Measurements from ENCODE around the gene RFX8. TPM values are rescaled to one million over a fixed set of nuclear protein-coding genes. Genes with fewer than 3 reads are reported as not detected.

RFX8 gene
- total RNA-seq, 4 donors from 2014 or later = 0.52 to 0.84 TPM; not detected in 2

DNA sequence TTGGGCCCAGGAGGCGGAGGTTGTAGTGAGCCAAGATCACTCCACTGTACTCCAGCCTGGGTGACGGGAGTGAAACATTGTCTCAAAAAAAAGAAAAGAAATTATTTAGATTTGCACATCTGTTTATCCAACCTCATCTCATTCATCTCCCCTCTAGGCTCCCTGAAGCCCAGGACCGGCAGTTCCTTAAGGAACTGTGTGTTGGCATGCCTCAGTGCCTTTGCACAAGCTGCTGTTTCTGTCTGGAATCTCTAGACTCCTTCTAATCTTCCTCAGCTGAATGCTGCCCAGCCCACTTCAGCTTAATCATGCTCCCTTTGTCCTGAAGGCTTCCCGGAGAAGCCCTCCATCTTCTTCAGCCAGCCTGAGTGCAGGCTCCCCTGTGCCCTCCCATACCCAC lies 10.9 kb upstream of the RFX8 start:
- WGBS, 2 donors = 85 to 90% methylated on average over 4 of the region's 4 CpGs
- no peak for DNase-seq (ENCODE audit: low spot score in 2 of 2)
- H3K4me3 ChIP-seq (ENCODE audit: low read depth, poor library complexity, severe bottlenecking) = no peak overlapping the region
- intact Hi-C loops (cut with DNase I; ENCODE audit: low total_unique reads) = no loop called here
- TF ChIP-seq POLR2A (IDR thresholded peaks at IDR 0.05) = no peak
- no peak for TF ChIP-seq CTCF (IDR thresholded peaks at IDR 0.05)

DNA sequence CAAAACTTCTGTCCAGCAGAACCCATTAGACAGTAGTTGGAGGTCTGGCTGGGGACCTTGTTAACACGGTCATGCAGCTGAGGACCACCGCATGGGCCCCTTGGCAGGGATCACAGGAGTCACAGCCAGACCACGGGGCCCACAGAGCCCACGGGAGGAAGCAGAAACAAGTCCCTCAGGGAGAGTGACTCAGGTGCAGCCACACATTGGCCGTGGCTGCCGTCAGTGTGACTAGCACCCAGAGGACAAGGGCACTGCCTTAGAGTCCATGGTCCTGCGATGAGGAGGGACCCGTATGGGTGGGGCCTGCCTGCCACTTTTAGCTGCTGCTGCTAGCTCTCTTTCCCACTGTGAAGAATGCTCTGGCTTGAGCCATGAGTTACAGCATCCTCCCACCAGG lies 5.9 kb upstream of the RFX8 start:
- H3K4me3 ChIP-seq (ENCODE audit: low read depth, poor library complexity, severe bottlenecking) = no peak overlapping the region
- TF ChIP-seq POLR2A (IDR thresholded peaks at IDR 0.05) (no peak), CTCF (IDR thresholded peaks at IDR 0.05) (no peak)
- WGBS, 2 donors = 86 to 91% methylated on average over 7 to 8 of the region's 8 CpGs
- no peak for DNase-seq (ENCODE audit: low spot score in 2 of 2)
- intact Hi-C loops (cut with DNase I; ENCODE audit: low total_unique reads) = no loop called here

- intact Hi-C loops (cut with DNase I; ENCODE audit: low total_unique reads) = no loop called here
- no peak overlapping the region for H3K4me3 ChIP-seq (ENCODE audit: low read depth, poor library complexity, severe bottlenecking)
- no peak for TF ChIP-seq CTCF (IDR thresholded peaks at IDR 0.05)
- TF ChIP-seq POLR2A (IDR thresholded peaks at IDR 0.05) = no peak
- DNase-seq (ENCODE audit: low spot score in 2 of 2) = no peak
- 87 to 91% methylated on average over 9 of the region's 9 CpGs for WGBS, 2 donors
Measured at GRCh38 chr2:101479810-101480209, 4.9 kb upstream of the RFX8 start.

DNA sequence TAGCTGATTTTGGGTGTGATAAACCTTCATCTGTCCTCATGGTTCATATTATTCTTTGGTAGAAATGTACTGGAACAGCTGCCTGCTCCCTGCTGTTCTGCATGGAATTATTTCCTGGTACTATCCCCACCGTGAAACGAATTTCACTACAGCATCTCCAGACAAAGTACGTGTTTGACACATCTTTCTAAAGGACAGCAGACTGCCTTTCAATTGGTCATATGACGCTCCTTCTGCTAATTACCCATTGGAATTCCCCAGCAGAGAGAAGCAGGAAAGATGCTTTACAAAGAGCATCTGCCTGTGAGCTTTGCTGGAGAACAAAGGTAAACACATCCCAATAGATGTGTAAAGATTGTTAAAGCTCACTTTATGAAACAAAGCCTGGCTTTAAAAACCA lies 4.4 kb upstream of the RFX8 start:
- H3K4me3 ChIP-seq (ENCODE audit: low read depth, poor library complexity, severe bottlenecking) = no peak overlapping the region
- intact Hi-C loops (cut with DNase I; ENCODE audit: low total_unique reads) = no loop called here
- WGBS, 2 donors = 41 to 52% methylated on average over 4 of the region's 4 CpGs
- TF ChIP-seq POLR2A (IDR thresholded peaks at IDR 0.05) (no peak), CTCF (IDR thresholded peaks at IDR 0.05) (no peak)
- no peak for DNase-seq (ENCODE audit: low spot score in 2 of 2)

DNA sequence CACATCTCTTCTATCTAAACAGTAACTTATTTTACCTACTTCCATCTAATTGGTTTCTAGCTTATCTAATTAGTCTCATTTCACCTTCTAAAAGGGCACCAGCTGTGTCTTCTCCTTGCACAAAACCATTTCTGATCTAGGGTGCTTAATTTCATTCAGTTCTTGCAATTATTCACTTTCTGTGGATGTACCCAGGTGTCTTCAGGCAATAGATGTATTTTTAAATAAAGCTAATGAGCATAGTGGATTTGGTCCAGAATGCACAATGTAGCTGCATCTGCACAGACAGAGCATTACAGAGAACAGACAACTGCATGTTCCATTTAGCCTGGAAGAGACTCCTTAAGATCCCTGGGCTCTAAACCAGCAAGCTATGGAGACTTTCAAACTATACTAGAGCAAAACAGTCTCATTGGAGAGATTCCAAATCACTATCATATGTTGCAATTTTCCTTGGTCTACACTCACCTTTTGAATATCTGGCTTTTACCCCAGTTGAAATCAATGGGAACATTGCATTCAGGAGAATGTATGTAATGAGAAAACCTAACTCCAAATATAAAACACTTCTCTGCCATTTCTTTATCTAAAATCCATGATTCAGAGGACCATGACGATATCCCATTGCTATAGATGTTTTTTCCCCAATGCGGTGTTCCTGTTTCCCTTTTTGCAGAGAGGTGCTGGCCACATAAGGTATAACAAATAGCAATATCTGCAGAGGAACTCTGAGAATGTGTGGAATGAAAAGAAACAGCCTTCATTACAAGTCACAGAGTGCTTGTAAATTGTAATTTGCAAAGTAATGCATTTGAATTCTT lies 3.5 kb upstream of the RFX8 start:
- TF ChIP-seq CTCF (IDR thresholded peaks at IDR 0.05) (no peak), POLR2A (IDR thresholded peaks at IDR 0.05) (no peak)
- 70 to 78% methylated on average over 2 of the region's 2 CpGs for WGBS, 2 donors
- intact Hi-C loops (cut with DNase I; ENCODE audit: low total_unique reads) = no loop called here
- H3K4me3 ChIP-seq (ENCODE audit: low read depth, poor library complexity, severe bottlenecking) = no peak overlapping the region
- no peak for DNase-seq (ENCODE audit: low spot score in 2 of 2)

DNA sequence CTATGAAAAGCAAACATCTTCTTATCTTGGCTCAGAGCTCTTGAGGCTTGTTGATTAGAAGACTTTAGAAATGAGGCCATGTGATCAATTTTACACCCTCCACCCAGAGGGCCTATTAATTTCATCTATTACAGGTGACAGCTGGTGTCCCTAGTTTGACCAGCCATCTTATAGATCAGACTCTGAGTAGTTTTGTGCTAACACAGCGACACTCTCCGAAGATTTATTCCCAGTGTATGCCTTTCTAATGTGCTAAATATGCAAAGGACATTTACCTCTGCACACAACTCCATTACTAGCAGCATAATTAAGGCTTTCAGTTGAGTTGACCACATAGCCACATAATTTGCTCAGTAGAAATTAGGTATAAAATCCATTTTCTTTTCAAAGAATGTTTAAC lies 2.6 kb upstream of the RFX8 start:
- DNase-seq (ENCODE audit: low spot score in 2 of 2) = no peak
- intact Hi-C loops (cut with DNase I; ENCODE audit: low total_unique reads) = no loop called here
- TF ChIP-seq CTCF (IDR thresholded peaks at IDR 0.05) (no peak), POLR2A (IDR thresholded peaks at IDR 0.05) (no peak)
- no peak overlapping the region for H3K4me3 ChIP-seq (ENCODE audit: low read depth, poor library complexity, severe bottlenecking)
- WGBS, 2 donors = 91 to 96% methylated on average over 2 of the region's 2 CpGs

Data from lower leg skin (tissue), 4 donors.